Astrocyte (in vitro differentiated cells and primary cell): ENCODE results near the gene MAST1. TPM values are rescaled to one million over a fixed set of nuclear protein-coding genes. Genes with fewer than 3 reads are reported as not detected.

Experiments
- DNase-seq: peaks from one replicate; pipeline ENCODE4 v3.0.0-alpha.2; 2010; ENCODE audit warnings: low read depth
- FAIRE-seq: peaks from 2 replicates; lab custom pipeline; 2011; peaks lifted over from hg19 to GRCh38; lab: Jason Lieb, UNC
- H2AFZ ChIP-seq: 2 replicates; pipeline ENCODE4 v1.6.0; 2012; ENCODE audit warnings: low read depth, low read length, inconsistent platforms
- H3K27ac ChIP-seq: 2 replicates; pipeline ENCODE4 v1.5.1; 2011; ENCODE audit warnings: low read depth, low read length, inconsistent platforms
- H3K27me3 ChIP-seq: 2 replicates; pipeline ENCODE4 v1.6.0; 2011; ENCODE audit warnings: low read length, inconsistent platforms; ENCODE audit not compliant: insufficient read depth
- H3K36me3 ChIP-seq: 2 replicates; pipeline ENCODE4 v1.5.1; 2011; ENCODE audit warnings: low read length, inconsistent platforms; ENCODE audit not compliant: insufficient read depth
- H3K4me1 ChIP-seq: 2 replicates; pipeline ENCODE4 v1.5.1; 2011; ENCODE audit warnings: low read length, inconsistent platforms; ENCODE audit not compliant: insufficient read depth
- H3K4me2 ChIP-seq: 2 replicates; pipeline ENCODE4 v1.6.0; 2012; ENCODE audit warnings: low read length, inconsistent platforms
- H3K4me3 ChIP-seq: 2 replicates; pipeline ENCODE4 v1.5.1; 2011; ENCODE audit warnings: low read depth, mild to moderate bottlenecking, low read length, inconsistent platforms; ENCODE audit not compliant: insufficient read depth
- H3K79me2 ChIP-seq: 2 replicates; pipeline ENCODE4 v1.6.0; 2012; ENCODE audit warnings: mild to moderate bottlenecking, low read length, inconsistent platforms; ENCODE audit not compliant: insufficient read depth
- H3K9ac ChIP-seq: 2 replicates; pipeline ENCODE4 v1.6.0; 2012; ENCODE audit warnings: mild to moderate bottlenecking, low read length, inconsistent platforms
- H3K9me3 ChIP-seq: 2 replicates; pipeline ENCODE4 v1.5.1; 2012; ENCODE audit warnings: low read depth, mild to moderate bottlenecking, low read length, inconsistent platforms; ENCODE audit not compliant: insufficient read depth
- H4K20me1 ChIP-seq: 2 replicates; pipeline ENCODE4 v1.6.0; 2012; ENCODE audit warnings: low read length, inconsistent platforms; ENCODE audit not compliant: insufficient read depth
- H3K27ac Mint-ChIP-seq: one replicate; pipeline ENCODE4 v1.8.0; 2021; ENCODE audit warnings: mild to moderate bottlenecking, mixed read lengths; ENCODE audit not compliant: unreplicated experiment
- H3K27me3 Mint-ChIP-seq: one replicate; pipeline ENCODE4 v1.8.0; 2021; ENCODE audit warnings: low read depth, mixed read lengths; ENCODE audit not compliant: unreplicated experiment
- H3K36me3 Mint-ChIP-seq: one replicate; pipeline ENCODE4 v1.8.0; 2021; ENCODE audit warnings: low read depth, mixed read lengths; ENCODE audit not compliant: unreplicated experiment
- H3K4me1 Mint-ChIP-seq: one replicate; pipeline ENCODE4 v1.8.0; 2021; ENCODE audit warnings: low read depth, mixed read lengths; ENCODE audit not compliant: unreplicated experiment
- H3K4me3 Mint-ChIP-seq: one replicate; pipeline ENCODE4 v1.8.0; 2021; ENCODE audit warnings: mild to moderate bottlenecking, moderate library complexity, mixed read lengths; ENCODE audit not compliant: unreplicated experiment
- H3K9me3 Mint-ChIP-seq: one replicate; pipeline ENCODE4 v1.8.0; 2021; ENCODE audit warnings: mild to moderate bottlenecking, mixed read lengths; ENCODE audit not compliant: unreplicated experiment
- EZH2 ChIP-seq: IDR thresholded peaks from 2 replicates; pipeline ENCODE4 v1.6.1; 2012; ENCODE audit warnings: mild to moderate bottlenecking, low read length, inconsistent platforms; ENCODE audit not compliant: insufficient read depth
- total RNA-seq: library from RNA; stranded (reverse); gene quantifications from 2 replicates; pipeline ENCODE4 v1.2.1, GENCODE V29; 2021
- TF ChIP-seq, protein P1 (sequence below): IDR thresholded peaks from 2 replicates; pipeline ENCODE4 v1.5.1; 2011; ENCODE audit warnings: low read depth, mild to moderate bottlenecking, inconsistent platforms, low read length, moderate library complexity; ENCODE audit not compliant: insufficient read depth

MAST1 gene
- total RNA-seq, 1 donor from 2014 or later: 5.4 TPM

DNA sequence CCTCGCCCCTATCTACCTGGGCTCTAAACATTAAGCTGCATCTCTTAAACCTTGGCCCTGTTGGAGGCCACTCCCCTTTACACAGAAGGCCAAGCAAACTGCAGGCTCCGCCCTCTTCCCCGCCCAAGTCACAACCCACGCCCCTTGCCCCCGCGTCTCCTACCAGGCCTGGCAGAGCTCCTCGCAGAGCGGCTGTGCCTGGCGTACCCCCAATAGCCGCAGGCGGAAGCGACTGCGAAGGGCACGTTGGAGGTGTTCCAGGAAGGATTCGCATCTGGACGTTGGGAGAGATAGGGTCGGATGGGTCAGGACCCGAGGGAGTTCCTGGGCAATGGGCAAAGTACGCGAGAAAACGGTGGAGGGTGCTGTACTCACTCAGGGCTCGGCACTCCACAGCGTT, 9.8 kb upstream of the MAST1 start:
- no peaks in the 10 kb centered on the region for H3K4me1 ChIP-seq
- FAIRE-seq: no peak
- Mint-ChIP-seq H3K9me3 (no peaks in the 10 kb centered on the region), H3K4me3 (no peak overlapping the region), H3K4me1 (no peaks in the 10 kb centered on the region), H3K27me3 (peaks cover 42% of the 10 kb centered on the region), H3K36me3 (peaks cover 3% of the 10 kb centered on the region), H3K27ac (no peak overlapping the region)
- no peak overlapping the region for H3K9ac ChIP-seq
- no peaks in the 10 kb centered on the region for H3K9me3 ChIP-seq
- peaks cover 13% of the 10 kb centered on the region for H3K27me3 ChIP-seq
- no peak overlapping the region for H3K4me2 ChIP-seq
- no peak overlapping the region for H3K4me3 ChIP-seq
- no peaks in the 10 kb centered on the region for H4K20me1 ChIP-seq
- no peak overlapping the region for H2AFZ ChIP-seq
- H3K36me3 ChIP-seq: no peaks in the 10 kb centered on the region
- no peak overlapping the region for H3K27ac ChIP-seq
- TF ChIP-seq, protein P1, sequence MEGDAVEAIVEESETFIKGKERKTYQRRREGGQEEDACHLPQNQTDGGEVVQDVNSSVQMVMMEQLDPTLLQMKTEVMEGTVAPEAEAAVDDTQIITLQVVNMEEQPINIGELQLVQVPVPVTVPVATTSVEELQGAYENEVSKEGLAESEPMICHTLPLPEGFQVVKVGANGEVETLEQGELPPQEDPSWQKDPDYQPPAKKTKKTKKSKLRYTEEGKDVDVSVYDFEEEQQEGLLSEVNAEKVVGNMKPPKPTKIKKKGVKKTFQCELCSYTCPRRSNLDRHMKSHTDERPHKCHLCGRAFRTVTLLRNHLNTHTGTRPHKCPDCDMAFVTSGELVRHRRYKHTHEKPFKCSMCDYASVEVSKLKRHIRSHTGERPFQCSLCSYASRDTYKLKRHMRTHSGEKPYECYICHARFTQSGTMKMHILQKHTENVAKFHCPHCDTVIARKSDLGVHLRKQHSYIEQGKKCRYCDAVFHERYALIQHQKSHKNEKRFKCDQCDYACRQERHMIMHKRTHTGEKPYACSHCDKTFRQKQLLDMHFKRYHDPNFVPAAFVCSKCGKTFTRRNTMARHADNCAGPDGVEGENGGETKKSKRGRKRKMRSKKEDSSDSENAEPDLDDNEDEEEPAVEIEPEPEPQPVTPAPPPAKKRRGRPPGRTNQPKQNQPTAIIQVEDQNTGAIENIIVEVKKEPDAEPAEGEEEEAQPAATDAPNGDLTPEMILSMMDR: no peak
- no peak for TF ChIP-seq EZH2
- no peak for DNase-seq
- H3K79me2 ChIP-seq: no peaks in the 10 kb centered on the region

DNA sequence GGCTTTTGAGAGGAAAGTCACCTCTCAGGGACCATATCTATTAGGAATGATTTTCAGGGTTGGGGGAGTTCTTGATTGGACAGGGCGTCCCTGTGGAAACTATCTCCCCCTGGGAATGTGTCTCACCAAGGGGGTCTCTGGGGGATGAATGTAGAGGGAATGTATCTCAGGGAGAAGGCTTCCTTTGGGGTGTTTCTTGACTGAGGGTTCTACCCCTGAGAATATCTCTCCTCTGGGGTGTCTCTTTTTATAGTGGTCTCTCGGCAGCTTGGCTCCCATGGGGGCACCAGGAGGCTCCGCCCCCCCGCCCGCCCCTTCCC, 4.9 kb upstream of the MAST1 start:
- Histone ChIP-seq H3K27ac (no peak overlapping the region), H3K36me3 (no peaks in the 10 kb centered on the region), H2AFZ (no peak overlapping the region), H3K4me1 (no peaks in the 10 kb centered on the region), H3K4me3 (no peak overlapping the region), H4K20me1 (no peaks in the 10 kb centered on the region), H3K9ac (no peak overlapping the region), H3K27me3 (peaks cover 51% of the 10 kb centered on the region), H3K4me2 (no peak overlapping the region), H3K9me3 (no peaks in the 10 kb centered on the region), H3K79me2 (no peaks in the 10 kb centered on the region)
- H3K9me3 Mint-ChIP-seq: peaks cover 3% of the 10 kb centered on the region
- no peak for FAIRE-seq
- H3K27me3 Mint-ChIP-seq: peaks cover 41% of the 10 kb centered on the region
- H3K36me3 Mint-ChIP-seq: no peaks in the 10 kb centered on the region
- no peak for TF ChIP-seq EZH2
- TF ChIP-seq, protein P1: no peak
- H3K4me1 Mint-ChIP-seq: no peaks in the 10 kb centered on the region
- no peak for DNase-seq
- H3K4me3 Mint-ChIP-seq: peak overlapping the region; percentile 31
- no peak overlapping the region for H3K27ac Mint-ChIP-seq

DNA sequence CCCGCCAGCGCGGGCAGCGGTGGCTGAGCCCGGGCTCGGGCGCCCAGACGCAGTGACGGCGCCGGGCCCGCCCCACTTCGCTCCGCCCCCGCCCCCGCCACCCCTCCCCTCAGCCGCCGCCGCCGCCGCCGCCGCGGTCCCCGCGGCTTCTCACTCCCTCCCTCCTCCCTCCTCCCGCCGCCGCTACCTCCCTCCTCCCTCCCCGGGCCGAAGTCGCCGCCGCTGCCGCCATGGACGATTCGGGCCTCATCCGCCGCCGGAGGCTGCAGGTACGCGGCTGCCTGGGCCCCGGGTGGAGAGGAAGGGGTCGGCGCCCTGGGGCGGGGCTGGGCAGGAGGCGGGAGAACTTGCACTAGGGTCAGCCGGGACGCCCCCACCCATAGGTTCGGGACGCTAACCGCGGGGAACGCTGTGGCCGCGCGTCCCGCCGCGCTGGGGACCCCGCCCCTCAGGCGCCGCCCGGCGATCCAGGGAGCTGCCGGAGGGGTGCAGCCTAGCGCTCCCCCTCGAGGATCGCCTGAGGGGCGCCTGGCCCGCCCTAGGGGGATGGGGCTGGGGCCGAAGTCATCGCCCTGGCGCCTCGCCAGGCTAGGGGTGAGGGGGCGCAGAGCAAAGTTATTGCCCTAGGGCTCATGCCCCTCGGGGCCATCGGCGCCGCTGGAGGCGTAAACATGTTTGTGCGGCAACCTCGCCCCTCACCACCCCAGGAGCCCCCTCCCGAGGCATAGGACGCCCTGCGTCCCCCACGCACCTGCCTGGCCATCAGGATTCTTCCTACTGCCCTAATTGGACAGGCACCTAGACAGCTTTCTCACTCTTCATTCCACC, 4.4 kb upstream of the MAST1 start:
- Histone ChIP-seq H3K9ac (no peak overlapping the region), H3K4me2 (peak overlapping the region; percentile 80), H3K27me3 (peaks cover 55% of the 10 kb centered on the region), H3K36me3 (no peaks in the 10 kb centered on the region), H3K27ac (no peak overlapping the region), H2AFZ (no peak overlapping the region), H4K20me1 (no peaks in the 10 kb centered on the region), H3K4me3 (no peak overlapping the region), H3K79me2 (no peaks in the 10 kb centered on the region), H3K4me1 (no peaks in the 10 kb centered on the region), H3K9me3 (no peaks in the 10 kb centered on the region)
- peak overlapping the region; percentile 76 for H3K4me3 Mint-ChIP-seq
- H3K27ac Mint-ChIP-seq: no peak overlapping the region
- TF ChIP-seq EZH2: peak; percentile 88
- TF ChIP-seq, protein P1: no peak
- peaks cover 3% of the 10 kb centered on the region for H3K9me3 Mint-ChIP-seq
- FAIRE-seq: no peak
- no peak for DNase-seq
- H3K27me3 Mint-ChIP-seq: peaks cover 41% of the 10 kb centered on the region
- no peaks in the 10 kb centered on the region for H3K36me3 Mint-ChIP-seq
- no peaks in the 10 kb centered on the region for H3K4me1 Mint-ChIP-seq
